GM12801 (cell line): Measurements from ENCODE around the gene EVC.

ENCODE experiments used
- CTCF ChIP-seq: IDR thresholded peaks from one replicate; pipeline ENCODE4 v1.5.1; 2011; ENCODE audit warnings: control low read depth; ENCODE audit not compliant: insufficient read length; ENCODE audit errors: extremely low read depth

Gene EVC

GRCh38 chr4:5815641-5816040 is 104.6 kb downstream of the EVC start:
- TF ChIP-seq CTCF, result no peak

- no peak for TF ChIP-seq CTCF
These were observed 105.1 kb downstream of the EVC start for GRCh38 chr4:5816101-5816500.

- TF ChIP-seq CTCF, result no peak
These were observed 105.9 kb downstream of the EVC start for GRCh38 chr4:5816851-5817375.

GRCh38 chr4:5821665-5822358 is 110.8 kb downstream of the EVC start:
- no peak for TF ChIP-seq CTCF

GRCh38 chr4:5822619-5823018 is 111.6 kb downstream of the EVC start:
- no peak for TF ChIP-seq CTCF

GRCh38 chr4:5823542-5824211 is 112.7 kb downstream of the EVC start:
- TF ChIP-seq CTCF, result no peak

GRCh38 chr4:5824227-5824626 is 113.2 kb downstream of the EVC start:
- no peak for TF ChIP-seq CTCF
